SK-N-SH treated with all-trans-retinoic acid at 6 μM for 48 hours (cell line): Measurements from ENCODE around the gene CCDC174.

Experiments used
- PATZ1 ChIP-seq: fragments of 250-450 bp; sonication (Bioruptor Pico); IDR thresholded peaks from 2 replicates; pipeline ENCODE4 v1.8.0; 2020; ENCODE audit warnings: mild to moderate bottlenecking, moderate library complexity, borderline replicate concordance
- TSHZ2 ChIP-seq: fragments of 250-450 bp; sonication (Bioruptor Pico); IDR thresholded peaks from 2 replicates; pipeline ENCODE4 v1.5.0; 2020; ENCODE audit warnings: mild to moderate bottlenecking, moderate library complexity
- ZFP3 ChIP-seq: fragments of 250-450 bp; sonication (Bioruptor Pico); IDR thresholded peaks from 2 replicates; pipeline ENCODE4 v1.5.0; 2020; ENCODE audit warnings: mild to moderate bottlenecking, moderate library complexity

- no peak for TF ChIP-seq PATZ1
- TF ChIP-seq ZFP3, result no peak
- TF ChIP-seq TSHZ2, result no peak
Observed at GRCh38 chr3:14636496-14637087, 15.0 kb upstream of the CCDC174 start.
